Epithelial cell of umbilical artery (primary cell): ENCODE results near the gene SCOC. TPM values are rescaled to one million over a fixed set of nuclear protein-coding genes. Genes with fewer than 3 reads are reported as not detected.

ENCODE experiments used
- total RNA-seq: library from RNA; depleted of rRNA; stranded (reverse); fragments of >200 nt; gene quantifications from 2 replicates; pipeline ENCODE4 v1.2.3, GENCODE V29; 2014

The SCOC gene
- 65.6 and 74.5 TPM in 2 replicates for total RNA-seq

DNA sequence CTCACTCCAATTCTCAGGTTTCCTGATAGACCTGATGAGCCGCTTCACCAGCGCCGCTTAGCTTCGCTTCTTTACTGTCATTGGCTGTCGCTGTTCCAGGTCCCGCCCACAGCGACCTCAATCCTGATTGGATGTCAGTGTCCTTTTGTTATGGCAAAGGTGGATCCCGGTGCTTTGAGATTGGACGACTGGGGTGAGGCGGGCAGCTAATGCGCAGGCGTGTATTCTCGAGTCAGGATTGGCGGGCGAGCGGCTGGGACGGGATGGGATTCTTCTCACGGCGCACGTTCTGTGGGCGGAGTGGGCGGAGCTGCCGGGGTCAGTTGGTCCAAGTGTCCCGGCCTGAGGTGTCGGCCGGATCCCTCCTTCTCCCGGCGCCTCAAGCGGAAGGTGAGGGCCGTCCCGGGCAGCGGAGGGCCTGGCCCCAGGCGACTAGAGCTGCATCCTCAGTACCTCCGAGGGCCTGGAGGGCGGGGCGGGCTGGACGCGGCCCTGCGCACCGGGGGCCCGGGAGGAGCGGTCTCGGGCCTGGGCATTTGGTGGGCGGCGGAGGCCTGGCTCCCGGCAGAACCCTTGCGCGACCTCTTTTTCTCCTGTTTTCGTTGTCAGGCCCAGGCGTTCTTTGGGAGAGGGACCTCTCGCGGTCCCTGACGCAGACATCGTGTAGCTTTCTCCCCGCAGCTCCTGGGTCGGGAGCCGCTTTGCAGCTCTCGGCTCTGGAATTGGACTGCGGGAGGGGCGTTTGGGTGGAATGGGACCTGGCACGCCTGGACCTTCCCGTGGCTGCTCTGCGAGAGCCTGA lies at the start of gene SCOC:
TSS of gene SCOC (plus strand) at position 319 of the 802 bp plus-strand sequence. CDS start 5,525 bp downstream, outside the sequence.

DNA sequence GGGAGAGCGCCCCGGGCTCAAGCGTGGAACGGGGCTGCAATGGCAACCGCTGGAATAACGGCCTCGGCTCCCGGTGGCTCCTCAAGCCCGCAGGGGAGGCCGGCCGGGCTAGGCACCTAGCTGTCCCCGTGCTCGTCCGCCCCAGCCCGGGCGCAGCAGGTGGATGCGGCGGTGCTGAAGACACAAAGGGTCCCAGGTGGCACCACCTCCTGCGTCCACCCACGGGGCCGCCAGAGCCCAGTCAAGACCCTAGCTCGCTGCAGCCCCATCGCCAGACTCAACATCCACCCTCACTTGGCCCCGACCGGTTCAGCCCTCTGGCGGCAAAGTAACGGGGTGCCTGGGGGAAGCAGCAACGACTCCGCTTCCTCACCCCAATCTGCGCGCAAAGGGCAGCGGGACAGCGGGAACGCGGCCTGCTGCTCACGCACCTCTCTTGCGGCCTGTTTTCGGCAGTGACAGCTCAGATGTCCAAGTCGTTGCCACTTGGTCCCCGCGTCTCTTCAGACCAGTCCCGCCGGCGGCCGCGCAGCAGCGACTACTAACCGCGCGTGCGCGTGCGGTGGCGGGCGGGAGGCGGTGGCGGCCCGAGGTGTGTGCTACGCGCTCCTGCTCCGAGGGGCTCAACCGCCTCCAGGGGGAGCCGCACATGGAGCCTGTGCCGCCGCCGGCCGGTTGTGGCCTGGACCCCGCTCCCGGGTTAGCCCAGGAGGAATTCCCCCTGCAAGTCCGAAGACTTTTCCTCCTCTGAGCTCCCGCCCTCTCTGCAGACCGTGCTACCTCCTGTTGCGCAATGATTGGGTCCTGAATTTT lies 53.9 kb downstream of the SCOC start, which contains the start of gene CLGN:
TSS of gene CLGN (minus strand) at position 543 of the 813 bp plus-strand sequence. CDS start 14,570 bp downstream, outside the sequence.

Other genes starting within 250 kb of the SCOC start
- 4.4 and 7.8 TPM in 2 replicates for gene MAML3, start 219.5 kb upstream of the SCOC start, total RNA-seq
- gene CLGN, start 54.0 kb downstream of the SCOC start, total RNA-seq, result 0.32 and 2.1 TPM in 2 replicates
- not detected in 2 replicates for gene MGAT4D, start 124.6 kb downstream of the SCOC start, total RNA-seq
- gene ELMOD2, start 150.5 kb downstream of the SCOC start, total RNA-seq, result 25.3 and 27.1 TPM in 2 replicates
- gene UCP1, start 195.3 kb downstream of the SCOC start, total RNA-seq, result 0.32 TPM in 1 of 2 replicates, not detected in the other